NOMO-1 treated with dmso at 0.1 percent for 144 hours (cell line): ENCODE results near the gene ZBED1.
"Not testable (repeated sequence)": the region's sequence is repeated elsewhere in the genome, so short reads cannot be mapped to it uniquely, and the experiment has no call there.

Experiments used
- DNase-seq: peaks from one replicate; lab custom pipeline; 2025; ENCODE audit not compliant: unreplicated experiment; lab: John Stamatoyannopoulos, UW

The ZBED1 gene

DNA sequence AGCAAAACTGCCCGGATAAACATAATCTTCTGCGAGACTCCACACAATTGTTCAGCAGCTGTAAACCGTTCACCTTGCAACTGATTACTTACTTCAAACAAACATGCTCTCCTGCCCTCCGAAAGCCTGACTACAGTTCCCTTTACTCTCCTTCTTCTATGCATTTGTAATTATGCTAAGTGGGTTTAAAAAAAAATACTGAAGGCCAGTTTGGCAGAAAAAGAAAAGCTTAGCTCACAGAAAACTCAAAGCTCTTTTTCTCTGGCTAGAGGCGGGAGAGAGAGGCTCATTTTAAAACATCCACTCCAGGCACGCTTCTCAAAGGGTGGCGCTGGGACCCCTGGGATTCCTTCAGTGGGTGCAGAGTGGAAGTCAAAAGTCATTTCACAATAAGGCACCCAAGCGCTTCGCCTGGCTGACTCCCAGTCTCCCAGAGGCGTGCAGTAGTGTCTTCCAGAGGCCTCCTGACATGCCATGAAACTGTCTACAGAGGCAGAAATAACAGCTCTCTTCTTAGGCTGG, 1.9 kb downstream of the ZBED1 start:
- DNase-seq: no peak

DNA sequence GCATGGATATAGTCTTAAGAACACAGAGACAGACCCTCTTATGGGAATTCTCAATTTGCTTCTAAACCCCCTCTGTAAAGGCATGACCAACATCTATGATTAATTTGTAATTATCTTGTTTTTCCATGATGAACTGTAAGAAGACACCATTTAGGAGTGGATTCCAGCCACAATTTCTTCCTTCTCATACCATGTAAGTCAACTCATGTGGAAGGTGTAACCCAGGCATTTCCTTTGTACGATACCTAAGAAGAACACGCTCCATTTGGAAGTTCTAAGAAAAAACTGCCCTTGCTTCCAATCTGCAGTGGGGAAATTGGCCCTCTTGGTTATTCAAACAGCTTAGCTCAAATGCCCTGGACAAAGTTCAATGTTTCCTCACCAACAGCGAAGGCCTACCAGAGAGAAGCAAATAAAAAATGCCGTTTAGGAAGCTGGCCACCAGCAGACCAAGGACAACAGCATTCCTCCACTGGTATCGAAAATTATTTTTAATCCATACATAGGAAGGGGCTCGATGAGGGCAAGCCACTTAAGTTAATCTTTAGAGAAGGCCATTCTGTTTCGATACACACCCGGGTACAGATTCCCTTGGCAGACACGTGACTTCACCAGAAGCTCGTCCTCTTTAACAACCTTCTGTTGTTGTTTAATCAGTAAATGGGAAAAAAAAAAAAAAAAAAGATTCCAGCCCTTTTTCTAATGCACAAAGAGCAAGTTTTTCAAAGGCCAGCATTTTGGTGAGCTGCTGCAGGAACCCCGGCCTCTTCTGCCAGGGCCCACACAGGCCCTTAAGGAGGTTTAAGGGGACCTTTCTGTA, 2.6 kb downstream of the ZBED1 start:
- DNase-seq: no peak

DNA sequence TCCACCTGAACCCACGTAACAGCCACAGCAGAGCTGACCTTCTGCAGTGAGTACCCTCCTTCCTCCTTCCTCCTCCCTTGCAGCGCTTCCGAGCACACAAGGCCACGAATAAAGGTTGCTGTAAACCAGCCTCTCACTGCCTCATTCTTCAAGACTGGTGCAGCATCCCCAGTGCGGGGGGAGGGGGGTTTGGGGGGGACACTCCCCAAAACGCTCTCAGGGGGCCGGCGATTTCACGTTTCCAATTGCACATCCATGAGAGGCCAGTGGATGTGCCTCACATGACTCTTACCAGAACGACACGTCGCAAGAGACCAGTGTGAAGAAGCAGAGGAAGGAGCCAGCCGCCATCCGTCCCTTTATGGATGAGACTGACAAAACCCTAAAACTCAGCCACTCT, 5.2 kb downstream of the ZBED1 start:
- DNase-seq: no peak

DNA sequence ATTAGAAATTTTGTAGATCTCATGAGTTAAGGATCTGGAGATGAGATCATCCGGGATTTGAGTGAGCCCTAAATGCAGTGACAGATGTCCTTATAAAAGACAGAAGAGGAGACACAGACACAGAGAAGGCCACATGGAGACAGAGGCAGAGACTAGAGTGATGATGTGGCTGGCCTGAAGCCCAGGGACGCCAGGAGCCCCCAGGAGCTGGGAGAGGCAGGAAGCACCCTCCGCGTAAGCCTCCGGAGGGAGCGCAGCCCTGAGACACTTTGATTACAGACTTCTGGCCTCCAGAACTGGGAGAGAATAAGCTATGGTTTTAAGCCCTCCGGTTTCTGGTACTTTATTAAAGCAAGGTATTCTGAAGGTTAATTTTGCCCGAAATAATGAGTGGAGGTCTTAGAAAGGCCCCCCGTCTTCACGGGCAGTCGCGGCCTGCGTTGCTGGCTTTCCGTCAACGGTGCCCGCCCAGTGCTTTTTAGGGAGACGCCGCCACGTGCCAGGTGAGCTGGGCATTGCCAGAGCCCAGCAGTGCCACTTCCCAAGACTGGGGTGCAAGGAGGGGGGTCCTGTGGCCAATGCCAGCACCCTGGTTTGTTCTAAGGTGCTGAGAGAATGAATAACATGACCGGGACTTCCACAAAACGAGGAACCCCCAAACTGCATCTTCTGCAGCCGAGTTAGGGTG, 8.1 kb downstream of the ZBED1 start:
- DNase-seq: no peak

DNA sequence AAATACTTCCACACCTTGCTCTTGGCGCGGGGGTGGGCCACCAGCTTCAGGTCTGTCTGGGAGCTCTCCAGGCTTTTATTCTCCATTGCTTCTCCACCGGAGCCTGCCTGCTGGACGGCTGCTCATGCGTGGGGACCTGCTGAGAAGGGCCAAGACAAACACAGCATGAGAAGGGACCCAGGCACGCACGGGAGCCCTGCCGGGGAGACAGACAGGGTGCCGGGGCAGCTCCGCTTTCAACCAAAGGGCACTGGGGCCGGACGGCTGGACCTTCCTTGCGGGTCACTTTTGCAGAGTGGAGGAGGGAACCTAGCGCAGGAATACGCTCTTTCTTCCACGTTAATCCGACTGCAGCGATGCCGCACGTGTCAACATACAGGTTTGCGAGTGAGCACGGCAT, 10.1 kb downstream of the ZBED1 start:
- no peak for DNase-seq

DNA sequence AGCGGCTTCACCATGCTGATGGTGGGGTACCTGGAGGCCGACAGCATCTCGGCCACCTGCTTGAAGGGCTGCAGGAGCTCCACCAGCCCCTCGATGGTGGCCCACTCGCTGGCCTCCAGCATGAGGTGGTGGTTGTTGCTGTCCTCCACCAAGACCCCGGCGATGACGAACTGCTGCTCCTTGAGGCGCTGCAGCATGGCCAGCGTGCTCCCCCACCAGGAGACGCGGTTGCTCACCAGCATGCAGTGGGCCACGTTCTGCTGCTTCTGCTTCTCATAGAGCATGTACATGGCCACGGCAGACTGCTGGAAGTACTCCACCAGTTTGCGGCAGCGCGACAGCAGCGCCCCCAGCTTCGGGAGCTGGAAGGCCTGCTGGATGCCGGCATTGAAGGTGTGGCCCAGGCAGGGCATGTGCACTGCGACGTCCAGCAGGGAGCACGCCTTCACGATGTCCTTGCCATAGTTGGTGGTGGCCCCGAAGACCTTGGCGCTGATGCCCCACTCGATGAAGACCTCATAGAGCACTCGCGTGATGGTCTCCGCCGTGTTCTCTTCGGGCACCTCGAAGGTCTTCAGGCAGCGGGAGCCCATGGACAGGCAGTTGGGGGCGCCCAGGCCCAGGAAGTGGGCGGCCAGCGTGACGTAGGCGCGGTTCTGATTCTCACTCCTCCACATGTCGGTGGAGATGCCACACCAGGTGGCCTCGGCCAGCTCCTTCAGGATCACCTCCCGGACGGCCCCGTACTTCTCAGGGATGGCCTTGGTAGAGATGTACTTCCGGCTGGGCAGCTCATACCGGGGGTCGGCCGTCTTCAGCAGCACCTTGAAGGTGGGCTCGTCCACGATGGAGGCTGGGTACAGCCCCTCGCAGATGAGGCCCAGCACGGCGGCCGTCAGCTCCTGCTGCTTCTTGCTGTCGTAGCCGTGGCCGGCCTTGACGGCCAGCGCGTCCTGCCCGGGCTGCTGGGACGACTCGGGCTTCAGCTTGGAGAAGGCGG, 11.0 kb downstream of the ZBED1 start:
- DNase-seq: no peak

DNA sequence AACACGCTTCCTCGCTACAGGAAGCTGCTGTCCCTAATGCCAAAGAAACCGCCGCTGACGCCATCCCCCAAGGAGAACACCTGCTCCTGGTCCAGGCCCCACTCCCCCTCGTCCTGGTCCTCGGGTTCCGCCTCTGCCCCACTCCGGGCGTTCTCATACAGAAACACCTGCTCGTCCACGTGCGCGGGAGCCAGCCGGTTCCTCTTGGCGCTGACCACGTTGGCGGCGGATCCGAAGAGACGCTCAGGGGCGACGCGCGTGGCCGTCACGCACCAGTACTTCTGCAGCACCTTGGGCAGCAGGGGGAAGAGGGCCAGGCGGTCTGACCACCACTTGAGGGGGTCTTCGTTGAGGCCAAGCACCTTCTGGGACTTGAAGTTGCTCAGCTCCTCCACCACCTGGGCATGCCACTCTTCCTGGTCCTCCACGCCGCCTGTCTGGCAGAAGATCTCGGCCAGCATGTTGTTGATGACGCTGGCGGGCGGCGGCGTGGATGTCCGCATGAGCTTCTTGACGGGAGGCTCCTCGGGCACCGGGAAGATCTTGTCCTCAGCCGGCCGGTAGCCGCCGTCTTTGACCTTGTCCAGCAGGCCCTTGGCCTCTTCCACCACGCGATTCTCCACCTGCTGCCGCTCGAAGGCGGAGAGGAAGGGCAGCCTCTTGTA, 12.0 kb downstream of the ZBED1 start:
- no peak for DNase-seq

DNA sequence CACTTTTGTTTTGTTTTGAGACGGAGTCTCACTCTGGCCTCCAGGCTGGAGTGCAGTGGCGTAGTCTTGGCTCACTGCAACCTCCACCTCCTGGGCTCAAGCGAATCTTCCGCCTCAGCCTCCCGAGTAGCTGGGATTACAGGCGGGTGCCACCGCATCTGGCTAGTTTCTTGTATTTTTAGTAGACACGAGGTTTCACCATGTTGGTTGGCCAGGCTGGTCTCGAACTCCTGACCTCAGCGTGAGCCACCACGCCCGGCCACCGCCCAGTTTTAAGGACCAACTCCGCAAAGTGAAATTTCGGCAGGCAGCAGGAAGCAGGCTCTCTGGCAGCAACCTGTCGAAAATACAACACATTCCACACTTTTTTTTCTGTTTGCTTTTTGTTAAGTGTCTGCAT, 13.4 kb downstream of the ZBED1 start:
- DNase-seq: no peak

DNA sequence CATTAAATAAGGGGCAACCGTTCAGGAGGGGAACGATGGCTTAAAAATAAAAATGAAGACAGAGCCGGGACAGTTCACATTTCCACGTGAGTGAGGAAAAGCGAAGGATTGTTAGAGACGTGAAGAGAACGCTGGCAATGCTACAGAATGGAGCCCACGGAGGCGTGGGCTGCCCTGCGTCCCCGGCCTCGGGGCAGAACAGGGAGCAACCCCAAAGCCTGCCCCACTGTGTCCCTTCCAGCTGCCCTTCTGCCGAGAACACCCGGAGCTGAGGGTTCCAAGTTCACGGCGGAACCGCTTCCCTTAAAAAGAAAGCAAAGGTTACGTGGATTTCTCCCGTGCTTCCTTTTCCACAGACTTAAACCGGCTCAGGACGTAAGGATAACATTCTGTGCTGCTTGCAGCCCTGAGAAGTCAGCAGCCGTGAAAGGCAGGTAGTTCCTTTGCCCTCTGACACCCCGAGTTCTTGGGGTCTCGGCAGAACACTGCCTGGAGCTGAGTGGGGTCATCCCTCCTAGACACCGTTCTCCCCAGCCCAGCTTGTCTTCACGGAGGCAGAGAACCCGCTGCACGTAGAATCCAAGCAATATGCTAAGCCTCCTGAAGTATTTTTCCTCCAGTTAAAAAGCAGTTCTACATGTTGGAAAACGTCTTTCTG, 14.2 kb downstream of the ZBED1 start:
- DNase-seq: no peak

DNA sequence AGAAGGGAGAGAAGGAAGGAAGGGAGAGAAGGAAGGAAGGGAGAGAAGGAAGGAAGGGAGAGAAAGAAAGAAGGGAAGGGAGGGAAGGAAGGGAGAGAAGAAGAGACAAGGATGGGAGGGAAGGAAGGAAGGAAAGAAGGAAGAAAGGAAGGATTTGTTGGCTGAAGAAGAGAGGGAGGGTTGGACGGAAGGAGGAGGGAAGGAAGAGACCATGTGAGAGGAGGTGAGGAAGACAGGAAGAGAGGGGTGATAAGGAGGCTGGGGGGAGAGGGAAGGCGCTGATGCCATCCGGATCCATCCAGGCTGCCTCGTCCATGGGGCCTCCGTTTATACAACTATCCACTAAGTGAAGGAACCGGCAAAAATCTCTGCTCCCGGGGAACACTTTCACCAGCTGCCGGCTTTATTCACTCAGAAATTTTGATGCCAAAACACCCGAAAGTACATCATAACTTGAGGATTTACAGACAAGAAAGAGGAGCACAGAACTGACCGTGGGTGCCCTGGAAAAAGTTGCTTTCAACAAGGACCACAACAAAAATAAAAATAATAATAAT, 14.9 kb downstream of the ZBED1 start:
- no peak for DNase-seq

DNA sequence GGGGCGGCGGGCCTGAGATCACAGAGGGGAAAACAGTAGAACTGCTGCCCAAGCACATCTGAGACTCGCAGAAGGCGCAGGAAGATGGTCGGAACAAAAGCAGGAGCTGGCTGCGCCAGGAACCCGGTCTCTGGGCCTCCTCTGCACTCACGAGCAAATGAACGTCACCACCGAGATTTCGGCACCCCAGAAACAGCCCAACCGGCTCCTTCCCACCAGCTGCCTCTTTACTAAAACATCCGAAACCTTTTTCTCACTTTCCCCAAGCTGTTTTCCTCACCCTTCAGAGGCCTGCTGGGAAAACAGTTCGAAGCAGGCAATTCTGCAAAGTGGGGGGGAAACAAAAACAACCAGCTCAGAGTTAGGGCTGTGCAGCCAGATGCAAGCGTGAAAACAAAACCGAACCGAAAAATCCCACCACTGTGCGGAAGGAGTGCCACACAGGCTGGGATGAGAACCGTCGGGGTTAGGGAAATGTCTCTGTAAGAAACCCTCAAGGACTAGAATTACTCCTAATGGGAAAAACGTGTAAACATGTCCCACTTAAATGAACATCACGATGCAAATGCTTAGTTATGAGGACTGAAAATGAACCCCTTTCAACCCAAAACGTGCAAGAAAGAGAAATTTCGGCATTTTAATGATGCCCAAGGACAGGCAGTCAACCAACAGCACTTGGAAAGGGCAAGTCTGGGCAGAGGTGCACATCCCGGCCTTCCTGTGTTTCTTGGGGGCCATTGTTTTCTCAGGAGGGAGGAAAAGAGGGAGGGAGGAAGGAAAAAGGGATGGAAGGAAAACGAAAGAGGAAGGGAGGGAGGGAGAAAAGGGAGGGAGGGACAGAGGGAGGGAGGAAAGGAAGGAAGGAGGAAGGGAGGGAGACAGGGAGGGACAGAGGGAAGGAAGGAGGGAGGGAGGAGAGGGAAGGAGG, 15.8 kb downstream of the ZBED1 start:
- DNase-seq: no peak

DNA sequence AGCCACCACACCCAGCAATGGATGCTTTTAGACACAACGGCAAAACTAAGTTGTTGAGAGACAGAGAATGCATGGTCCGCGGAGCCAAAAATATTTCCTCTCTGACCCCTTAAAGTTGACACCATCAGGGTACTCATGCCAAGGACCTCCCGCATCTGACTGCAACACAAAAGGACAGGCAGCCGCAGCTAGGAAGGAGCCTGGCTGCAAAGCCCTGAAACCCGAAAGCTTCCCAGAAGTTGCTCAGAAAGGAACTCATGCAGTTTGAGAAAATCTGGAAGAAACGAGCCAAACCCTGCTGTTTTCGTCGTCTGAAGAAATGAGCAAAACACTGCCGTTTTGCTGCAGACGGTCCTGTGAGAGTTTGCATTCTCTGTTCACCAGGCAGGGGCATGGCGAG, 16.5 kb downstream of the ZBED1 start:
- no peak for DNase-seq

DNA sequence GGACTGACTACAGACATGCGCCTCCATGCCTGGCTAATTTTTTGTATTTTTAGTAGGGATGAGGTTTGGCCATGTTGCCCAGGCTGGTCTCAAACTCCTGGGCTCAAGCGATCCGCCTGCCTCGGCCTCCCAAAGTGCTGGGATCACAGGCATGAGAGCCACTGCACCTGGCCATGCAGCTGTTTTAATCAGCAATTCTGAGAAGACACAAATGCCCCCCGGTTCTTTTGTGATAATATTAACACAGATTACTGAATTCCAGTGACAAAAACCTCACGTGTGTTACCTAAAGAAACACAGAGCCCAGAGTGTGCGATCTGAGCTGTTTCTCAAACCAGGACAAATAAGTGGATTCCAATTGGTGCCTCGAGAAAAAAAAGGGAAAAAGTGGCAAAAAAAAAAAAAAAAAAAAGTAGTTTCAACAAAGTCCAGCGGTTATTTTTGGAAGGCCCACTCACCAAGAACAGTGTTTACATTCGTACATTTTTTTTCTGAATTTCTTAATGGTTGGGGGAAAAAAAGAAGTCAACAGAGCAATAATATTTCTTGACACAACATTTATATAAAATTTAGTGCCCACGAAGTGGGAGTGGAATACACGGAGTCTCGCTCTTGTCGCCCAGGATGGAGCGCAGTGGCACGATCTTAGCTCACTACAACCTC, 17.2 kb downstream of the ZBED1 start:
- DNase-seq: no peak

DNA sequence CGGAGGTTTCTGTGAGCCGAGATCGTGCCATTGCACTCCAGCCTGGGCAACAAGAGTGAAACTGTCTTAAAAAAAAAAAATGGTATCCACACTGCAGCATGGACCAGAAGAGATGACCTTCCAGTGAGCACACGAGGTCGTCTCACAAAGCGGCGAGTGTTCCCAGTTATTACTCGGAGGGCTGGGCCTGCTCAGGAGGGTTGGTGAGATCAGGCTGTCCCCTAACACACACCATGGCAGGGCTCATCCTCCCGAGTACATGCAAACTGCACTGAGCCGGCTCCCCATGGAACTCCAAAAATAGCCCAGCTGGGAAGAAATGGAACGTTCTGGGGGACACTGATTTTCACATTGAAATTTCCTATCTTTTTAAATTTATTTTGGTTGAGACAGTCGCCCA, 19.2 kb downstream of the ZBED1 start:
- DNase-seq: not testable (repeated sequence)

DNA sequence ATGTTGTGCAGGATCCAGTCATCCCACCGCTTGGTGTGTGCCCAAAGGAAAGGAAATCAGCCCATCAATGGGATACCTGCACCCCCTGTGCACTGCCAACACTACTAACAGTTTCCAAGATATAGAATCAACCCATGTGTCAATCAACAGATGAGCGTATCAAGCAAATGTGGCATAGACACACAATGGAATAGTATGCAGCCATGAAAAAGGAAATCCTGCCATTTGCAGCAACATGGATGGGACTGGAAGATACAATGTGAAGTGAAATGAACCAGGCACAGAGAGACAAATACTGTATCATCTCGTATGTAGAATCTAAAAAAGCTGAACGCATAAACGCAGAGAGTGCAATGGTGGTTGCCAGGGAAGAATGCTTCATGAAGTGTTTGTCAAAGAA, 20.8 kb downstream of the ZBED1 start:
- not testable (repeated sequence) for DNase-seq

DNA sequence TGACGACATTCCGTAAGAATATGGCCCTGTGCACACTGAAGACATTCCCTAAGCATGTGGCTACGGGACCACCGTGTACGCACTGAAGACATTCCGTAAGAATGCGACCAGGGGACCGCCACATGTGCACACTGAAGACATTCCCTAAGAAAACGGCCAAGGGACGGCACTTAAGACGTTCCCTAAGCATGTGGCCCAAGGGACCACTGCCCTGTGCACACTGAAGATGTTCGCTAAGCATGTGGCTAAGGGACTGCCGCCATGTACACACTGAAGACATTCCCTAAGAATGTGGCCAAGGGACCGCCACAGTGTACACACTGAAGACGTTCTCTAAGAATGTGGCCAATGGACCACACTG, 21.4 kb downstream of the ZBED1 start:
- no peak for DNase-seq

DNA sequence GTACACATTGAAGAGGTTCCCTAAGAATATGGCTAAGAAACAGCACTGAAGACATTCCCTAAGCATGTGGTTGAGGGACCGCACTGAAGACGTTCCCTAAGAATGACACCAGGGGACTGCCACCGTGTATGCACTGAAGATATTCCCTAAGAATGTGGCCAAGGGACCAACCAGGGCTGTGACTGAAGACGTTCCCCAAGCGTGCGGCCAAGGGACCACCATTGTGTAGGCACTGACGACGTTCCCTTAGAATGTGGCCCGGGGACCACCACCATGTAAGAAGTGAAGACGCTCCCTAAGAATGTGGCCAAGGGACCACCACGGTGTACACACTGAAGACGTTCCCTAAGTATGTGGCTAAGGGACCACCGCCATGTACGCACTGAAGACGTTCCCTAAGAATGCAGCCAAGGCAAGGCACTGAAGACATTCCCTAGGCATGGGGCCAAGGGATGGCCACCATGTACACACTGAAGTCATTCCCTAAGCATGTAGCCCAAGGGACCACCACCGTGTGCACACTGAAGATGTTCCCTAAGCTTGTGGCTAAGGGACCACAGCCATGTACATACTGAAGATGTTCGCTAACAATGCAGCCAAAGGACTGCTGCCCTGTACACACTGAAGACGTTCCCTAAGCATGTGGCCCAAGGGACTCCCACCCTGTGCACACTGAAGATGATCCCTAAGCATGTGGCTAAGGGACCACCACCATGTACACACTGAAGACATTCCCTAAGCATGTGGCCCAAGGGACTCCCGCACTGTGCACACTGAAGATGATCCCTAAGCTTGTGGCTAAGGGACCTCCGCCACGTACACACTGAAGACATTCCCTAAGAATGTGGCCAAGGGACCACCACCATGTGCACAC, 22.0 kb downstream of the ZBED1 start:
- DNase-seq: no peak
